Uterus (tissue), 2 donors: ENCODE results near the gene PPIP5K2.

Experiments
- POLR2A ChIP-seq, 2 donors: fragments of 450-650 bp; IDR thresholded peaks; one replicate each; pipeline ENCODE4 v1.6.1; 2016; ENCODE audit warnings: antibody characterized with exemption in 2 of 2, mild to moderate bottlenecking in 1 of 2, moderate library complexity in 1 of 2
- TF ChIP-seq, protein P1 (sequence below), 4 experiments: fragments of 200-600 bp in 2 of 4; fragments of 450-650 bp in 2 of 4; sonication (generic) in 2 of 4; IDR thresholded peaks; one replicate each; pipeline ENCODE4 v1.5.1; 2016 to 2019; ENCODE audit warnings: antibody characterized with exemption in 4 of 4, mild to moderate bottlenecking in 2 of 4, moderate library complexity in 1 of 4

DNA sequence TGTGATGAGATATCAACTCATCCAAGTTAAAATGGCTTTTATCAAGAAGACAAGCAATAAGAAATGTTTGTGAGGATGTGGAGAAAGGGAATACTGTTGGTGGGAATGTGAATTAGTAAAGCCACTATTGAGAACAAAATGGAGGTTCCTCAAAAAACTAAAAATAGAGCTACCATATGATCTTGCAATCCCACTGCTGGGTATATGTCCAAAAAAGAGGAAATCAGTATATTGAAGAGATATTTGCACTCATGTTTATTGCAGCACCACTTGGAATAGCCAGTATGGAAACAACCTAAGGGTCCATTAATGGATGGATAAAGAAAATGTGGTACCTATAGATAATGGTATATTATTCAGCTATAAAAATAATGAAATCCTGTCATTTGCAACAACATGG lies 25.1 kb downstream of the PPIP5K2 start:
- TF ChIP-seq, protein P1, sequence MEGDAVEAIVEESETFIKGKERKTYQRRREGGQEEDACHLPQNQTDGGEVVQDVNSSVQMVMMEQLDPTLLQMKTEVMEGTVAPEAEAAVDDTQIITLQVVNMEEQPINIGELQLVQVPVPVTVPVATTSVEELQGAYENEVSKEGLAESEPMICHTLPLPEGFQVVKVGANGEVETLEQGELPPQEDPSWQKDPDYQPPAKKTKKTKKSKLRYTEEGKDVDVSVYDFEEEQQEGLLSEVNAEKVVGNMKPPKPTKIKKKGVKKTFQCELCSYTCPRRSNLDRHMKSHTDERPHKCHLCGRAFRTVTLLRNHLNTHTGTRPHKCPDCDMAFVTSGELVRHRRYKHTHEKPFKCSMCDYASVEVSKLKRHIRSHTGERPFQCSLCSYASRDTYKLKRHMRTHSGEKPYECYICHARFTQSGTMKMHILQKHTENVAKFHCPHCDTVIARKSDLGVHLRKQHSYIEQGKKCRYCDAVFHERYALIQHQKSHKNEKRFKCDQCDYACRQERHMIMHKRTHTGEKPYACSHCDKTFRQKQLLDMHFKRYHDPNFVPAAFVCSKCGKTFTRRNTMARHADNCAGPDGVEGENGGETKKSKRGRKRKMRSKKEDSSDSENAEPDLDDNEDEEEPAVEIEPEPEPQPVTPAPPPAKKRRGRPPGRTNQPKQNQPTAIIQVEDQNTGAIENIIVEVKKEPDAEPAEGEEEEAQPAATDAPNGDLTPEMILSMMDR (IDR thresholded peaks at IDR 0.05), result no peak
- TF ChIP-seq POLR2A (IDR thresholded peaks at IDR 0.05), result no peak
